BLaER1 (cell line): ENCODE measurements around the gene FOXJ1.

Experiments
- H3K27ac ChIP-seq: shearing (Covaris generic); formaldehyde crosslinking; 2 replicates; pipeline ENCODE4 v1.8.1; 2022
- H3K27me3 ChIP-seq: shearing (Covaris generic); formaldehyde crosslinking; 2 replicates; pipeline ENCODE4 v1.8.1; 2022
- H3K36me3 ChIP-seq: shearing (Covaris generic); formaldehyde crosslinking; 2 replicates; pipeline ENCODE4 v1.8.1; 2022
- H3K4me1 ChIP-seq: shearing (Covaris generic); formaldehyde crosslinking; 2 replicates; pipeline ENCODE4 v1.8.1; 2022
- H3K4me2 ChIP-seq: shearing (Covaris generic); formaldehyde crosslinking; 2 replicates; pipeline ENCODE4 v1.8.1; 2022
- H3K4me3 ChIP-seq: shearing (Covaris generic); formaldehyde crosslinking; 2 replicates; pipeline ENCODE4 v1.8.1; 2022
- H3K9ac ChIP-seq: shearing (Covaris generic); formaldehyde crosslinking; 2 replicates; pipeline ENCODE4 v1.8.1; 2022
- H3K9me3 ChIP-seq: shearing (Covaris generic); formaldehyde crosslinking; 2 replicates; pipeline ENCODE4 v1.8.1; 2022
- H4K20me1 ChIP-seq: shearing (Covaris generic); formaldehyde crosslinking; 2 replicates; pipeline ENCODE4 v1.8.1; 2022
- Cebpa-rat ChIP-seq: shearing (Covaris generic); IDR thresholded peaks from 2 replicates; pipeline ENCODE4 v1.8.1; 2022

The FOXJ1 gene

DNA sequence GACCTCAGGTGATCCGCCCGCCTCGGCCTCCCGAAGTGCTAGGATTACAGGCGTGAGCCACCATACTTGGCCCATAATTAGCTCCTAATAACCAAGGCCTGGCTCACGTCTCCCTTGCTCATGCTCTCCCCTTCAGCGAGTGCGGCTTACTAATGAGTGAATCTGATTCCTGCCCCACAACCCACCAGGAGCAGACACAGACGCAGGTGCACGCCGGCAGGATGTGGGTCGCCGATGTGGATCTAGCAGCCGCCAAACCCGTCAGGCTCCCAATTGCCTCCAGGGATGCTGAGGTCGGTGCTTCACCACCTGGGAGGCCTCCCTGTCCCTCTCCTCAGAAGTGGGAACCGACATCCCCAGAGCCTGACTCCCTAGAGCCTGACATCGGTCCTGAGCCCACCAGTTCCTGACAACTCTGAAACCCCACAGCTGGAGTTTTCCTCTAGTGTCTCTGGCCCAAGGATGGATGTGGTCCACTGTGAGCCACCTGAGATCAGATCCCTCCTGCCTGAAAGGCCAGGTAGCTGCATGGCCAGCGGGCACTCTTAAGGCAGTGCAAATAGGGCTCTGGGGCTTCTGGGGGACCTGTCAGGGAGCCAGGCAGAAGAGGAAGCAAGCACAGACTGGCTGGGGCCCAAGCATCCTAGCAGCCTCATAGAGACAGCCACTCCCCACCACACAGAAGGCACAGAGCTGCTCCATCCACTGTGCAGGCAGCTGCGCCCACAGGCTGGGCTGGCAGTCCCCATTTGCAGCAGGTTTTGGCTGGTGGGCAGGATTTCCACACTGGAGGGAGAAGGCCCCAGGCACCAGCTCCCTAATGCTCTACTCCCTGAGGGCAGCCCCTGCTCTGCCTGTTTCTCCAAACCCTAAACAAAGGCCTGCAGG is 48.3 kb downstream of the FOXJ1 start:
- H3K9ac ChIP-seq, result no peak overlapping the region
- H3K27ac ChIP-seq, result peak overlapping the region; percentile 60; the same call in 1 of the 2 replicates
- no peak overlapping the region for H3K4me3 ChIP-seq
- H3K4me1 ChIP-seq, result peaks cover 33% of the 10 kb centered on the region
- H3K9me3 ChIP-seq, result no peaks in the 10 kb centered on the region
- peaks cover 98% of the 10 kb centered on the region for H3K36me3 ChIP-seq
- no peak for TF ChIP-seq Cebpa-rat
- no peaks in the 10 kb centered on the region for H3K27me3 ChIP-seq
- peaks cover 16% of the 10 kb centered on the region for H4K20me1 ChIP-seq
- H3K4me2 ChIP-seq, result peak overlapping the region; percentile 72

DNA sequence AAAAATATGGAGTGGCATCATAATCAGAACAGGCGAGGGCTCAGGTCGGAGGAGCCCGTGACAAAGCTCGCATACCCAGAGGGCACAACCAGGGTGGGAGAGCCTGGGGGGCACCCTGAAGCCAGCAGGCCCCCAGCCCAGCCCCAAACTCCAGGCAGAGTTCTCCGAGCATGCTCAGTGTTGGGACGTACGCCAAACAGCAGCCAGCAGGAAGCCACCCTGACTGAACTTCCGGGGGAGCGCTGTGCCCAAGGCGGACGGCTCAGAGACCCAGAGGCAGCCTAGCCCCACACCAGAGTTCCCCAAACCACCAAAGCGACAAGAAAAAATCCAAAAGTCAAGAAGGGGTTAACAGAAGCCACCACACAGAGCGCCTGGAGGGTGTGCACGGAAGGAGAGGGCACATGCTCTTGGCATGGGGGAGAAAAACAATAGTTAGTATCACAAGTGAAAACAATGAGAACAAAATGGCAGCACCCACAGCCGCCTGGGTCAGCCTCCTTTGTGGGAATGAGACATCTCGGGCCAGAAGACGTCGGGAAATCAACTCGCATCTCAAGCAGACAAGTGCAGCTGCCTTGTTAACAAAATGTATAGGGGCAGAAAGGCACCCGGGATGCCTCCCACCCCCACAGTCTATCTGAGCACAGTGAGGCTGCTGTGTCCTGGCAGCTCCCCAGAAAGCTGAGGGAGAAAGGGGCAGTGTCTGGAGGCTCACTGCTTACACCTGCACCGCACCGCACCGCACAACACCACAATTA is 49.3 kb downstream of the FOXJ1 start:
- no peaks in the 10 kb centered on the region for H3K27me3 ChIP-seq
- TF ChIP-seq Cebpa-rat, result no peak
- no peak overlapping the region for H3K4me3 ChIP-seq
- no peaks in the 10 kb centered on the region for H3K9me3 ChIP-seq
- no peak overlapping the region for H3K9ac ChIP-seq
- H3K27ac ChIP-seq, result peak overlapping the region; percentile 60
- peaks cover 98% of the 10 kb centered on the region for H3K36me3 ChIP-seq
- H4K20me1 ChIP-seq, result peaks cover 16% of the 10 kb centered on the region
- peaks cover 33% of the 10 kb centered on the region for H3K4me1 ChIP-seq
- peak overlapping the region; percentile 72 for H3K4me2 ChIP-seq

DNA sequence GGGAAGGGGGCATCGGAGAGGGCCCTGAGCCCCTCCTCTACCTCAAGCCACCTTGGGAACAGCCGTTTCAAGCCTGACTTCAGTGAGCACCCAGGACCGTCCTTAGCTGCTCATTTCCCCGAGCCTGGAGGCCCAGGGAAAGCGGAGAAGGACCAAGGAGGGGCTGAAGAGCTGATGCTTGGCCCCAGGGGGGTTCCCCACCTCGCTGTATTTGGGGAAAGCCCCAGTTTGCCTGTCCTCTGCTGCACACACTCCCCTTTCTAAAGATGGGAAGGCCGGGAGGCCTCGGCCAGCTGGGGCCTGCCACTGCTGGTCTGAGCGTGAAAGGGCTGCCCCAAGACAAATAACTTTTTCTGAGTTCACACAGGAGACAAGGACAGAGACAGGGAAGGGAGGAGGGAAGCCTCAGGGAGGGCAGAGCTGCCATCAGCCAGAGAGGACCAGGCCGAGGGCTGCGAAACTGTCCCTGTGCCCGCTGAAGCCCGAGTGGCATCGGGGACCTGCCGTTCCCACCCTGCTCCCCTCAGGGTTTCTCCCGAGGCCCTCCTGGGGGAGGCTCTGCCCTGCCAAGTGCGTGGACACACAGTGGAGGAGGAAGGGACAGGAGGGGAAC is 50.4 kb downstream of the FOXJ1 start:
- Histone ChIP-seq H3K4me2 (no peak overlapping the region), H3K9me3 (no peaks in the 10 kb centered on the region), H3K4me1 (peaks cover 33% of the 10 kb centered on the region), H3K27ac (peak overlapping the region; percentile 60; the same call in 1 of the 2 replicates), H3K9ac (no peak overlapping the region), H4K20me1 (peaks cover 16% of the 10 kb centered on the region), H3K36me3 (peaks cover 98% of the 10 kb centered on the region), H3K4me3 (no peak overlapping the region), H3K27me3 (no peaks in the 10 kb centered on the region)
- no peak for TF ChIP-seq Cebpa-rat

DNA sequence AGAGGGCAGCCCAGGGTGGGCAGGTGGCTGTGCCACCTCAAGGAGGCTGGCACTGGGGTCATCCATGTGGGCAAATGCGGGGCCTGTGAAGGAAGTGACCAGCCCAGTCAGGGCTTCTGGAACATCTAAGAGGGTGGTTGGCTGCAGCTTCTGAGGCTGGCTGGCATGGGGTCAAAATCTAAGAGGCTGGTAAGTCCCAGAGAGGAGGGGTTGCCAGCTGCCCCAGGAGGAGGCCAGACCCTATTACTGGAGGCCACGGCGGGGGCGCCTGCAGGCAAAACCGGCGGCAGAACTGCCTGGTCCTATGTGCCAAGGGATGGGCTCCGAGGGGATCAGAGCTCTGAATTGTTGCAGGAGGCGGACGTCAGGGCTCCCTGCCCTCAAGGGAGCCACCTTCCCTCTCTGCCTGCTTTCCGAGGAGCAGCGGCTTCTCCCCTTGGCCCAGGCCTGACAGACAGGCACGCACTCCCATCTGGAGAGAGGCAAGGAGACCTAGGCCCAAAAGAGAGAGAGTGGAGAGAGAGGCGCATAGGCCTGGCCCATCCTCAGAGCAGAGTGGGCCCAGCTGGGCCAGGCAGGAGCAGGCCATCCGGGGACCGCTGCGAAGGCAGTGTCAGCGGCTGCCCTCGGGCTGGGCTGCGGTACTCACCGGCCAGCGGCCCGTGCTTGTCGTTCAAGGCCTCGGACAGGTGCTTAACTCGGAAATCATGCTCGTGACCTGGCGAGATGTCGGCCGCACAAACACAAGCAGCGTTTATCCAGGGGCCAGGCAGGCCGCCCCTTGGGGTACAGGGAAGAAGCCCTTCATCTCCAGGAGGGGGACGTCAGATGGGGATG is 51.1 kb downstream of the FOXJ1 start:
- peaks cover 16% of the 10 kb centered on the region for H4K20me1 ChIP-seq
- H3K4me1 ChIP-seq, result peaks cover 33% of the 10 kb centered on the region
- H3K9ac ChIP-seq, result no peak overlapping the region
- no peak overlapping the region for H3K4me2 ChIP-seq
- peaks cover 98% of the 10 kb centered on the region for H3K36me3 ChIP-seq
- H3K9me3 ChIP-seq, result no peaks in the 10 kb centered on the region
- no peak for TF ChIP-seq Cebpa-rat
- H3K27me3 ChIP-seq, result no peaks in the 10 kb centered on the region
- no peak overlapping the region for H3K4me3 ChIP-seq
- H3K27ac ChIP-seq, result no peak overlapping the region

DNA sequence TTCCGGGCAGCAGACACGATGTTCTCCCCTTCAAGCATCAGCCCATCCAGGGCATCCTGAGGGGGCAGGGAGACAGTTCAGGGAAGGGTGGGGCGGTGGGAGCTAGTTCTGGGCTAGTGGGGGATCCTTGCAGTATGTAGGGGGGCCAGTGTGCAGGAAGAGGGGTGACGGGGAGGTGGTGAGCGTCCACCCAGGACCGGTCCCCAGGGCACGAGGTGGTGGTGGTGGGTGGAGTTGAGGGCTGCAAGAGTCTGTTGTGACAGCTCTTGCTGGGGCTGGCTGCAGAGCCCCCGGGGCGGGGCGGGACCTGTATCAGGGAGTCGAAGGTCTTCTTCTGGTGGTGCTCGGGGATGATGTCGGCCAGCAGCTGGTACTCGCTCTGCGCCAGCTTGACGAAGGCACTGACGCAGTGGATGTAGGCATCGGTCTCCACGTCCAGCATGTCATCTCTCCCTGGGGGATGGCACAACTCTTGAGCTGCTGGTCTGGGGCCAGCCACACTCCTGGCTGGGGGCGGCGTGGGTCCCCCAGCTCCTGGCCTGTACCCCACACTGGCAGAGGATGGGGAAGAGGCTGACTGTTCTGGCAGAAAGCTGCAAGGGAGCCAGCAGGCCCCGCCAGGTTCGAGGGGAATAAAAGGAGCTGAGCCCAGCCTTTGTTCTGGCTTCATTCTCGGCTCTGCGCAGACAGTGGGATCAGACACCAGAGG is 52.0 kb downstream of the FOXJ1 start:
- Histone ChIP-seq H3K4me2 (no peak overlapping the region), H3K9ac (no peak overlapping the region), H3K9me3 (no peaks in the 10 kb centered on the region), H3K4me1 (peaks cover 29% of the 10 kb centered on the region), H4K20me1 (peaks cover 16% of the 10 kb centered on the region), H3K4me3 (no peak overlapping the region), H3K27ac (no peak overlapping the region), H3K36me3 (peaks cover 98% of the 10 kb centered on the region), H3K27me3 (no peaks in the 10 kb centered on the region)
- TF ChIP-seq Cebpa-rat, result no peak

DNA sequence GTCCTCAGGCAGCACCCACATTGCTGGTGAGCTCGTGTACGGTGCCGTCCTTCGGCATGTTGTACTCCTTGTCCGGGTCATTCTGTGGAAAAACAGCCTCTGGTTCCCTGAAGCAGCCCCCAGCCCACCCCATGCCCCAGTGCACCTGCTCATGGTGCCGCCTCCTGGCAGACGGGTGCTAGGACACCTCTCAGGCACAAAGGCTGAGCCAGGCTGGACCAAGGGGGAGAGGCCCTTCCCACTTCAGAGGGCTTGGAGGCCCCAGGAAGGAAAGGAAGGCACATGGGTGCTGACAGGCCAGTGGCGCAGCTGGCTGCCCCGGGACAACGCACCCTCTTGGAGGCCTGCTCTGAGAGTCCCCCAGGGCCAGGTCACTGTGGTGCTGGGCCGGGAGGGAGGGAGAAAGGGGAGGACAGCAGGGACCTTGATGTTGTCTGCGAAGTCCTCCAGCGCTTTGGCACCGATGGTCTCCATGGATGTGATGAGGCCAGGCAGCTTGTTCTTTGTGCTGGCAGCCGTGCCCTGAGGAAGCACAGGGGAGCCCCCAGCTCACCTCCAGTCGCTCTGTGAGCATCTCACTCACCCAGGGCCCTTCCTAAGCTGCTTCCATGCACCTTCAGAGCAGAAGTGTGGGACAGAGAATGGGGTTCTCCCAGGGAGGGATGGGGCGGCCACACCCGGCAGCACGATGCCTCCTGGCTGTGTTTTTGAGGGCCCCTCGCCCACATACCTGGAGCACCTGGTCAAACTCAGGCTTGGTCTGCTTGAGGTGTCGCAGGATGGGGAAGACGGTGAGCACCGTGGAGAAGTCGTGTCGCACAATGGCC is 52.8 kb downstream of the FOXJ1 start:
- no peaks in the 10 kb centered on the region for H3K27me3 ChIP-seq
- TF ChIP-seq Cebpa-rat, result no peak
- no peak overlapping the region for H3K4me2 ChIP-seq
- peaks cover 98% of the 10 kb centered on the region for H3K36me3 ChIP-seq
- H3K9ac ChIP-seq, result no peak overlapping the region
- H4K20me1 ChIP-seq, result peaks cover 11% of the 10 kb centered on the region
- H3K27ac ChIP-seq, result no peak overlapping the region
- no peaks in the 10 kb centered on the region for H3K9me3 ChIP-seq
- H3K4me1 ChIP-seq, result peaks cover 21% of the 10 kb centered on the region
- no peak overlapping the region for H3K4me3 ChIP-seq

DNA sequence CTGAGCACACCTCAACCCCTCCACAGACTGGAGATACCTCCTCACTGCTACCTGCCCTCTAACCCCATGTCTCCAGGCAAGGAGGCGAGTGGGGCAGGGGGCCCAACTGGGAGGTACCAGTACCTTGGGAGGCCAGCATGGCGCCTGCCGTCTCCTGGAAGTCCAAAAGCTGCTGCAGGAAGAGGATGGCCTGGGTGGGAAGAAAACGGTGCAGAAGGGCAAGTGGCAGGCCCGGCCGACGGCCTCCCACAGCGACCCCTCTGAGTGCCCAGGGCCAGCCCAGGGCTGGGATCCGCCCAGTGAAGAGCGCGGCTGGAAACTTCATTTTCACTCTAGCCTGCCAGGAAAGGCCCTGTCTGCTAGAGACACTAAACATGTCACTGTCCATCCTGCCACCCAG is 53.5 kb downstream of the FOXJ1 start:
- no peak overlapping the region for H3K27ac ChIP-seq
- H3K4me2 ChIP-seq, result no peak overlapping the region
- no peaks in the 10 kb centered on the region for H3K9me3 ChIP-seq
- TF ChIP-seq Cebpa-rat, result no peak
- peaks cover 4% of the 10 kb centered on the region; the same call in 1 of the 2 replicates for H4K20me1 ChIP-seq
- H3K36me3 ChIP-seq, result peaks cover 98% of the 10 kb centered on the region
- no peaks in the 10 kb centered on the region for H3K27me3 ChIP-seq
- peaks cover 14% of the 10 kb centered on the region for H3K4me1 ChIP-seq
- H3K4me3 ChIP-seq, result no peak overlapping the region
- H3K9ac ChIP-seq, result no peak overlapping the region

DNA sequence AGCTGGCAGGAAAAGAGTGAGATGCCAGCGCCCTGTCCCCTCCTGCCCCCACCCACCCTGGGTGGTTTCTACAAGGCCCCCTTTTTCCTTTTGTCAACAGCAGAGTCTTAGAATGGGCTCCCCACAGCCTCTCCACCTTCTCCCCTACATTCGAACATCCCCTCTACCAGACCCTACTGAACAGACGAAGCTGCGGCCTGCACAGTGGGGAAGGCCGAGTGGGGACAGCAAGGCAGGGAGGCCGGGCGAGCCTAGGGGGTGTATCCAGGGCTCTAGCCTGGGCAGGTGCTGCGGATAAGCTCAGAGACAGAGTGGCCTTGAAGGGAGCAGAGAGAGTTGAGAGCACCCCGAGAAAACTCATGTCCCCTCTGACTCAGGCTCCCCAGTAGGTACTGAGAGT is 54.7 kb downstream of the FOXJ1 start:
- Histone ChIP-seq H3K9me3 (no peaks in the 10 kb centered on the region), H3K27ac (no peak overlapping the region), H3K27me3 (no peaks in the 10 kb centered on the region), H3K4me3 (no peak overlapping the region), H3K9ac (no peak overlapping the region), H4K20me1 (no peaks in the 10 kb centered on the region), H3K4me2 (no peak overlapping the region), H3K4me1 (peaks cover 2% of the 10 kb centered on the region), H3K36me3 (peaks cover 97% of the 10 kb centered on the region)
- no peak for TF ChIP-seq Cebpa-rat
